Left ventricle myocardium inferior (tissue), 1 donor: ENCODE results near the gene RPS6KA2. TPM values are rescaled to one million over a fixed set of nuclear protein-coding genes. Genes with fewer than 3 reads are reported as not detected.

Source experiments
- DNase-seq: peaks from one replicate; pipeline ENCODE4 v3.0.0-alpha.2; 2020
- H3K27ac ChIP-seq: fragments of 200-600 bp; replicated peaks from 2 replicates; pipeline ENCODE4 v1.8.0; 2021
- H3K27me3 ChIP-seq: fragments of 200-600 bp; 2 replicates; pipeline ENCODE4 v1.8.0; 2021; ENCODE audit warnings: low read depth
- H3K36me3 ChIP-seq: fragments of 200-600 bp; 2 replicates; pipeline ENCODE4 v1.8.0; 2021
- H3K4me1 ChIP-seq: fragments of 200-600 bp; 2 replicates; pipeline ENCODE4 v1.8.0; 2021
- H3K4me3 ChIP-seq: fragments of 200-600 bp; 2 replicates; pipeline ENCODE4 v1.8.0; 2021; ENCODE audit warnings: mild to moderate bottlenecking, moderate library complexity
- H3K9me3 ChIP-seq: fragments of 200-600 bp; replicated peaks from 2 replicates; pipeline ENCODE4 v1.8.0; 2021
- CTCF ChIP-seq: fragments of 200-600 bp; IDR thresholded peaks from 2 replicates; pipeline ENCODE4 v1.8.0; 2021; ENCODE audit warnings: antibody characterized with exemption, mild to moderate bottlenecking, borderline replicate concordance
- intact Hi-C: fragments of 100-400 bp; cut with micrococcal nuclease; formaldehyde crosslinking; loops from one replicate; pipeline ENCODE4 v1.11.0; 2022
- total RNA-seq: library from RNA; stranded (reverse); fragmentation: NEBNext Ultra II Directional; extraction: Animal tissue kit (Norgen Biotek cat#: 25700); gene quantifications from one replicate; pipeline ENCODE4 v1.2.1, GENCODE V29; 2021
- donor health status: DM: no; HTN: yes; CAD: no; lungs with severe emphysema.

The RPS6KA2 gene
- total RNA-seq, 1 donor from 2014 or later = 77.2 TPM

DNA sequence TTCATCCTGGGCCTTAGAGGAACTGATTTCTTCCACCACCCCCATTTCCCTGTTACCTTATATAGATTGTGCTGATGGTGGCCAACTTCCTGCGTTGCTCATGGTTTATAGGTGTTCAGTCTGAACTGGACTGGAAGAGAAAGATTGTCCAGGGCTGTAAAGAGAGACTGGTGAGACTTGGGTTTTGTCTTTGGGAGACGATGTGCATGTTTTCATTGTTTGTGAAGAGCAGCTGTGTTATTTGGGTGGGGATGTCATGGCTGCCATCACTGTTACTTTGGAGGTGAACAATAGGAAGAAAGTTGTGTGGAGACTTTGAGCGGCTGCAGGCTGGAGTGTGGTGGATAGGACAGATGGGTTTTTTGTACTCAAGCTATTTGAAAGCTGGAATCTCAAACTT lies 228.7 kb downstream of the RPS6KA2 start:
- Histone ChIP-seq H3K27ac (no peak overlapping the region), H3K27me3 (peaks cover 38% of the 10 kb centered on the region), H3K9me3 (no peaks in the 10 kb centered on the region), H3K36me3 (no peaks in the 10 kb centered on the region), H3K4me1 (no peaks in the 10 kb centered on the region), H3K4me3 (no peak overlapping the region)
- no peak for DNase-seq
- no peak for TF ChIP-seq CTCF
- intact Hi-C loops = no loop called here

- Histone ChIP-seq H3K4me1 (no peaks in the 10 kb centered on the region), H3K27me3 (peaks cover 41% of the 10 kb centered on the region), H3K4me3 (no peak overlapping the region), H3K27ac (no peak overlapping the region), H3K36me3 (no peaks in the 10 kb centered on the region), H3K9me3 (no peaks in the 10 kb centered on the region)
- DNase-seq = no peak
- intact Hi-C loops = no loop called here
- no peak for TF ChIP-seq CTCF
These were observed 229.2 kb downstream of the RPS6KA2 start for GRCh38 chr6:166397849-166398248.

GRCh38 chr6:166395778-166396177 lies 231.3 kb downstream of the RPS6KA2 start:
- Histone ChIP-seq H3K36me3 (no peaks in the 10 kb centered on the region), H3K27me3 (peaks cover 43% of the 10 kb centered on the region), H3K9me3 (no peaks in the 10 kb centered on the region), H3K27ac (no peak overlapping the region), H3K4me1 (no peaks in the 10 kb centered on the region), H3K4me3 (no peak overlapping the region)
- DNase-seq = no peak
- intact Hi-C loops = no loop called here
- no peak for TF ChIP-seq CTCF

GRCh38 chr6:166395351-166395750 lies 231.7 kb downstream of the RPS6KA2 start:
- H3K9me3 ChIP-seq = no peaks in the 10 kb centered on the region
- DNase-seq = no peak
- no peak for TF ChIP-seq CTCF
- intact Hi-C loops = no loop called here
- no peaks in the 10 kb centered on the region for H3K36me3 ChIP-seq
- H3K4me1 ChIP-seq = no peaks in the 10 kb centered on the region
- no peak overlapping the region for H3K4me3 ChIP-seq
- H3K27me3 ChIP-seq = peaks cover 43% of the 10 kb centered on the region
- no peak overlapping the region for H3K27ac ChIP-seq

GRCh38 chr6:166394036-166394892 lies 232.8 kb downstream of the RPS6KA2 start:
- Histone ChIP-seq H3K9me3 (no peaks in the 10 kb centered on the region), H3K4me3 (no peak overlapping the region), H3K36me3 (no peaks in the 10 kb centered on the region), H3K27ac (no peak overlapping the region), H3K4me1 (no peaks in the 10 kb centered on the region), H3K27me3 (peaks cover 39% of the 10 kb centered on the region)
- intact Hi-C loops = no loop called here
- no peak for DNase-seq
- no peak for TF ChIP-seq CTCF
